IPS DF 6.9 (cell line): ENCODE measurements around the gene DNAJA2.
A peak's percentile ranks its signal among the peaks of the same experiment; 100 is the strongest.

Source experiments
- DNase-seq: peaks from one replicate; pipeline ENCODE4 v3.0.0-alpha.2; 2013; ENCODE audit warnings: low read depth, low spot score
- H3K27ac ChIP-seq: one replicate; pipeline ENCODE4 v1.5.1; 2013; ENCODE audit warnings: low read length, control low read depth
- H3K27me3 ChIP-seq: 2 replicates; pipeline ENCODE4 v1.6.1; 2013; ENCODE audit warnings: mild to moderate bottlenecking, low read length; ENCODE audit not compliant: control insufficient read depth, insufficient read depth
- H3K36me3 ChIP-seq: 2 replicates; pipeline ENCODE4 v1.6.1; 2013; ENCODE audit warnings: low read length; ENCODE audit not compliant: control insufficient read depth, insufficient read depth
- H3K4me1 ChIP-seq: 2 replicates; pipeline ENCODE4 v1.6.1; 2013; ENCODE audit warnings: low read length; ENCODE audit not compliant: control insufficient read depth, insufficient read depth
- H3K4me3 ChIP-seq: 2 replicates; pipeline ENCODE4 v1.5.1; 2013; ENCODE audit warnings: mild to moderate bottlenecking, low read length
- H3K9me3 ChIP-seq: 2 replicates; pipeline ENCODE4 v1.6.1; 2013; ENCODE audit warnings: low read length, inconsistent platforms; ENCODE audit not compliant: control insufficient read depth, insufficient read depth
- WGBS: extraction: QIAGEN DNeasy Blood & Tissue Kit; methylation state at CpG from one replicate; pipeline ENCODE4 v1.1.7; 2013; ENCODE audit warnings: mixed read lengths, missing lambda C conversion rate; ENCODE audit not compliant: insufficient read length, insufficient coverage; 5-methylcytosine and 5-hydroxymethylcytosine counted together

Gene DNAJA2

DNA sequence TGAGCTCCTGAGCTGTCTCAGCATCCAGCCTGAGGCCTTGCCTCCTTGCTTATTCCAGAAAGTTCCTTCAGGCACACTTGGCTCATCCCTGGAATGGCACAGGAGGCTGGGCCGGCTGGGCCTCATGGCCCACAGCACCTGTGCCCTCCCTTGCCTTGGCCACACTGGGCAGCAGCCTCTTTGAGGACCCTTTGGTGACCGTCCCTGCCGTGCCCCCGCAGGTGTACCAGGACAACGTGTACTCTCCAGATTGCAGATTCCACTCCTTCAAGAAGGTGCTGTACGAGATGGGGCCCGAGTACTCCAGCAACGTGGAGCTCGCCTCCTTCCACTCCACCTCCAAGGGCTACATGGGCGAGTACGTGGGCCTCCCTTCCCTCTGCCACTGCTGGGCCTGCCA, 55.1 kb downstream of the DNAJA2 start:
- Histone ChIP-seq H3K27ac (no peak overlapping the region), H3K4me3 (no peak overlapping the region)
- WGBS, result no CpG with 5 or more reads among the region's 11 CpGs

DNA sequence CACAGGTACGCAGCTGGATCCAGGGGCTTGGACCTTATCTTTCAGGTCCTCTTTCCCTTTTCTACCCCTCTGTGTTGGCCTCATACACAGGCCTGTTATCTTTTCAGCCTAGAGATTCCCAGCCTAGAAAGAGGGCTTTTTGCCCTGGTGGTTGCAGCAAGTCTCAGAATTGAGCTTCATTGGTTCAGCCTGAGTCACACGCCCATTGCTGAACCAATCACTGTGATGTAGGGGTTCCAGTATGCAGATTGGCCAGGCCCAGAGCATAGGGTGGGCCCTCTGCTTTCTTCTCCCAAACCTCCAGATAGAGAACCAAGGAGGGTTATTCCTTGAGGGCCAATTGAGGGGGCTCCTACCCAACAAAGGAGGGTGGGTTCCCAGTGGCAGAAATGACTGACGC, 56.5 kb downstream of the DNAJA2 start:
- H3K36me3 ChIP-seq, result peaks cover 42% of the 10 kb centered on the region

More for the DNA sequence above, 55.1 kb downstream of the DNAJA2 start:
- H3K4me1 ChIP-seq, result no peaks in the 10 kb centered on the region
- no peak for DNase-seq
- peaks cover 47% of the 10 kb centered on the region for H3K36me3 ChIP-seq
- no peaks in the 10 kb centered on the region for H3K9me3 ChIP-seq
- no peaks in the 10 kb centered on the region for H3K27me3 ChIP-seq

DNA sequence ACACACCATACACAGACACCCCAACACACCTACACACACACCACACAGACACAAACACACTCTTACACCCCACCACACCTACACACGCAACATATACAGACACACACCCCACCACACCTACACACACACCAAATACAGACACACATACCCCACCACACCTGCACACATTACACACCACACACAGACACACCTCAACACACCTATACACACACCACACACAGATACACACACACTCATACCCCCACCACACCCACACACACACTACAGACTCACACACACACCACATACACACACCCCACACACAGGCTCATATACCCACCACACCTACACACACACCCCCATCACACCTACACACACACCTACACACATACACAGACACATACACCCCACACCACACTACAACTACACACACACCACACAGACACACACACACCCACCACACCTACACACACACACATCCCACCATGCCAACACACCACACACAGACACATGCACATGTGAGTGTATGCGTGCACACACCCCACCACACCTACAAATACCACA, 57.9 kb downstream of the DNAJA2 start:
- Histone ChIP-seq H3K36me3 (peaks cover 47% of the 10 kb centered on the region), H3K4me1 (no peaks in the 10 kb centered on the region), H3K9me3 (no peaks in the 10 kb centered on the region), H3K4me3 (no peak overlapping the region), H3K27ac (no peak overlapping the region), H3K27me3 (no peaks in the 10 kb centered on the region)
- DNase-seq, result no peak
- 100% methylated on average over 1 of the region's 2 CpGs for WGBS

More for the DNA sequence above, 56.5 kb downstream of the DNAJA2 start:
- Histone ChIP-seq H3K4me3 (no peak overlapping the region), H3K27me3 (no peaks in the 10 kb centered on the region), H3K4me1 (no peaks in the 10 kb centered on the region), H3K9me3 (no peaks in the 10 kb centered on the region), H3K27ac (no peak overlapping the region)
- no peak for DNase-seq
- no CpG with 5 or more reads among the region's 3 CpGs for WGBS

DNA sequence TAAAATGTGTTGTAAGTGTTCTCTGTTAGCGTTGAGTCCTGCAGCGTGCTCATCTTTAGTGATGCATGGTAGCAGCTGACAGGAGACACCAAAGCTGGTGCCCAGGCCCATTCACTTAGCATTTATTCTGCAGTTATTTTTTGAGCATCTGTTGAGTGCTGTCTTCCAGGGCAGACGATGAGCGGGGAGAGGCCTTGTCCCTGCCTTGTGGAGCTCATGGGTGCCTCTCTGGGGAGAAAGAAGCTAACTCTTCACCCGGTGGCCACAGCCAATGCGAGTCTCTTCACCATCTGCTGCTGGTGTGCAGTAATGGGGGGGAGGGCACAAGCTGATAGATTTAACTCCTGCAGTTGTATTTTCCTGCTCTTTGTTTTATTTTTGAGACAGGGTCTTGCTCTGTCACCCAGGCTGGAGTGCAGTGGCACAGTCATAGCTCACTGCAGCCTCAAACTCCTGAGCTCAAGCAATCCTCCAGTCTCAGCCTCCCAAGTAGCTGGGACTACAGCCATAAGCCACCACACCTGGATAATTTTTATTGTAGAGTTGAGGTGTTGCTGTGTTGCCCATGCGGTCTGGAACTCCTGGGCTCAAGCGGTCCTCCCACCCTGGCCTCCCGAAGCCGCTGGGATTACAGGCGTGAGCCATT, 58.8 kb downstream of the DNAJA2 start:
- DNase-seq, result no peak
- Histone ChIP-seq H3K4me1 (no peaks in the 10 kb centered on the region), H3K36me3 (peaks cover 46% of the 10 kb centered on the region), H3K9me3 (no peaks in the 10 kb centered on the region), H3K27me3 (no peaks in the 10 kb centered on the region), H3K4me3 (no peak overlapping the region), H3K27ac (no peak overlapping the region)
- whole genome bisulfite sequencing, result no CpG with 5 or more reads among the region's 11 CpGs

DNA sequence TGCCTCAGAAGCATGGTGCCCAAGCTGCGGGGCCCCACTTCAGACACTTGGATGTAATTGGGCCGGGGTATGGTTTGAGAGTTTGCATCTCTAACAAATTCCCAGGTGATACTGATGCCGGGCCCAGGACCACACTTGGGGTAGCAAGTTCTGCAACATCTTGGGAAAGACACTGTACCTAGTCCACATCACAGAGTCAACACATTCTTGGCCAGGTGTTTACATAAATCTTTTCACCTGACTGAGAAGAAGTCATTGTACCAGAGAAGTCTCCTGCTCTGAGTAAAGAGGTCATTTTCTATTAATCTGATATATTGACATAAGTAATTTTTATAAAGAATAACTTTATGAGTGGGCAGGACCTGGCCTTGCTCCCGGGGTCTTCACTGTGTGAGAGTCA, 61.8 kb downstream of the DNAJA2 start:
- H3K4me3 ChIP-seq, result no peak overlapping the region
- no peaks in the 10 kb centered on the region for H3K27me3 ChIP-seq
- no peak overlapping the region for H3K27ac ChIP-seq
- H3K9me3 ChIP-seq, result no peaks in the 10 kb centered on the region
- DNase-seq, result no peak
- H3K36me3 ChIP-seq, result peaks cover 37% of the 10 kb centered on the region
- no CpG with 5 or more reads among the region's 4 CpGs for WGBS
- no peaks in the 10 kb centered on the region for H3K4me1 ChIP-seq

DNA sequence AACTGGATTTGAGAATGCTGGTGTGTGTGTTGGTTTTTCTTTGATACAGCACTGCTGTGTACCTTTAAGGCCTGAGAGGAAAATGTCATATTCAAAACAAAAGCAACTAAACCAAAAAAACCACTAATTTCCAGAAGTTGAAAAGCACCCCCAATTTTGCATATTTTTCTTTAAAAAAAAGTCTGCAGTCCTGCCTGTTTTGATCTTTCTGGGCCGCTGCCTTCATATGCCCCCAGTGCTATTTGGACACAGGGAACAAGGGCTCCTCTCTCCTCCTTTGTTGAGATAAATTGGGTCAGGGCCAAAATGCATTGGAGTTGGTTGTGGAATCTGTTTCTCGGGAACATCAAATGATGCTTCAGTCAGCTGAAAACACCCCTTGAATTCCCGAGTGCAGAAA, 62.4 kb downstream of the DNAJA2 start:
- Histone ChIP-seq H3K27ac (no peak overlapping the region), H3K36me3 (peaks cover 43% of the 10 kb centered on the region), H3K4me1 (no peaks in the 10 kb centered on the region), H3K27me3 (no peaks in the 10 kb centered on the region), H3K9me3 (no peaks in the 10 kb centered on the region), H3K4me3 (no peak overlapping the region)
- DNase-seq, result no peak
- no CpG with 5 or more reads among the region's 3 CpGs for WGBS

DNA sequence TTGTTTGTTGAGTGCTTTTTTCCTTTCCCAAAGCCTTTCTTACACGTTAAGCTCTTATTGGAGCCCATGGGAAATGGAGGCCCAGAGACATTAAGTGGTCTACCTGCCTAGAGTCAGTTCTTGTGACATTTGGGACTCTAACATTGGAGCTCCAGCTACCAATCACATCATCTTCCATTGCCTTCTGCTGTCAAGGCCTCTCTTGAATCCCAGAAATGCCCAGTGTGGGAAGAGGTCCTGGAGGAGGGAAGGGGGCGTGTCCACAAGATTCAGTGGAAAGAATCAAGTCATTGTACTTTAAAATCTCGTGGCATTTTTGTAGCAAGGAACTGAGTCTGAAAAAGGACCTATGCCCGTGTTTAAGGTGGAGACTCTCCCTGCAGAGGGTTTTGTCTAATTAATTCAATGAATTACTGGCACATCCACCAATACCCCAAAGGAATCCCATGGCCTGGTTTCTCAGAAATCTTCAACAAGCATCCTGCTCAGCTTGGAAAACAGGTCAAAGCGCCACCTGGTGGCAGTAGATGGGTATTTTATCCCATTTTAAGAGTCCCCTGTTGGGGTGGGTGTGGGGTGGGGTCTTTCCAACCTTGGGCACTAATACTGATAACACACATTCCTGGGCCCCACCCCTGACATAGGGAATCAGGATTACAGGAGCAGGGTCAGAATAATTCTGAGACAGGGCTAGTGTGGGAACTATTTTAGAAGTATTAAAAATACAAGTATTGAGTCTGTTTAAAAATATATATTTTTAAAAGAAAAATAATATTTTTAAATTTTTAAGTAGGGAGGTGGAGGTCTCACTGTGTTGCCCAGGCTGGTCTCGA, 64.7 kb downstream of the DNAJA2 start:
- Histone ChIP-seq H3K36me3 (peaks cover 32% of the 10 kb centered on the region), H3K27me3 (no peaks in the 10 kb centered on the region), H3K9me3 (no peaks in the 10 kb centered on the region), H3K4me1 (no peaks in the 10 kb centered on the region), H3K27ac (no peak overlapping the region), H3K4me3 (no peak overlapping the region)
- no CpG with 5 or more reads among the region's 6 CpGs for WGBS
- DNase-seq, result peak; percentile 73

DNA sequence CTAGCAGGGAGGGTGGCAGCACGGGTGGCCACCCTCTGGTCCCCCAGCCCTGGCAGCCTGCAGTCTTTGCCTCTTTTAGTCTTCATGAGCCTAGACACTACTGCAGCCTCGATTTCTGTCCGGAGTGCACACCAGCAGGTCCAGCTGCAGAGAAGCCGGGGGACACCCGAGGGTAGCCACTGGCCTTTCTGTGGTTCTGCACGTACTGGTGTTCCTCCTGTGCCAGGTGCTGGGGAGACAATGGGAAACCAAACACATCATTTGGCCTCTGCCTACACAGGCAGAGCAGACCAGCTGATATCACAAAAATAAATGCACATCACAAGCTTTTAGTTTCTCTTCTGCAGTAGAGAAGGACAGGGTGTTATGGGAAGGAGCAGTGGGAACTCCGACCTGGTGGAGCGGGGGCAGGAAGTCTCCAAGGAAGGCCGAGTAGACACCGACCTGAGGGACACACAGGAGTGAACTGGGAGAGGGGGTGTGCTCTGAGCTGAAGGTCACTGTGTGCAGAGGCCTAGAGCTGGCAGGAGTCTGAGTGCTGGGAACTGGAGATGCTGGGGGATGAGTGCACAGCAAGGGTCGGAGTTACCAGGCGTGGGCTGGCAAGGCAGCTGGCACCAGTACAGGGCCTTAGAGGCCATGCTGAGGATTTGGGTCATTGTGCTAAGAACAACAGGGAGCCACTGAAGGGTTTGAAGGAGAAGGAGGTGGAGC, 66.3 kb downstream of the DNAJA2 start:
- Histone ChIP-seq H3K4me3 (no peak overlapping the region), H3K36me3 (peaks cover 31% of the 10 kb centered on the region), H3K27ac (no peak overlapping the region), H3K9me3 (no peaks in the 10 kb centered on the region), H3K4me1 (no peaks in the 10 kb centered on the region), H3K27me3 (no peaks in the 10 kb centered on the region)
- no peak for DNase-seq
- WGBS, result no CpG with 5 or more reads among the region's 12 CpGs

DNA sequence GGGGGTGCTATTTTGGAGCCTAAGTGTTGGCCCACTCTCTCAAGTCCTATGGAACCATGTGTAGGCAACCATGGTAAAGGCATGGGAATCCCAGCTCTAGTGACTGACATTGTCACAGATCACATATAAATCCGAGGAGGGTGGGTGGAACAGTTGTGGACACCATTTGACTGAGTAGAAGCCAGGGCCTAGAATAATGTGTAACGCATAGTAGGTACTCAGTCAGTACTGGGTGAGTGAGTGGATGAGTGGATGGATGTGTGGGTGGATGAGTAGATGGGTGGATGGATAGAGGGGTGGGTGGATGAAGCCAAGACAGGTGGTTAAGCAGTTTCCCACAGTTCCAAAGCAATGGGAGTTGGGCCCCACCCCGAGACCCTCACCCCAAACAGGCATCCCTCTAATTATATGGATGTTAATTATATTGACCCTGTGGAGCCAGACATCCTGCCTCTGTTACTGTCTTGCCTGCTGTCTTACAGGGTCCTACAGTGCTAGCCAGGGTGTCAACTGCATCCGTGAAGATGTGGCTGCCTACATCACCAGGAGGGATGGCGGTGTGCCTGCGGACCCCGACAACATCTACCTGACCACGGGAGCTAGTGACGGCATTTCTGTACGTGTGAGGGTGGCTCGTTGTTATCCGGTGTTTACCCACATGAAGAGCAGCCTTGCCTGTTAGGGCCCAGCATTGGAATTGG, 67.0 kb downstream of the DNAJA2 start:
- no peaks in the 10 kb centered on the region for H3K4me1 ChIP-seq
- no peaks in the 10 kb centered on the region for H3K27me3 ChIP-seq
- no peak overlapping the region for H3K4me3 ChIP-seq
- no CpG with 5 or more reads among the region's 12 CpGs for WGBS
- no peaks in the 10 kb centered on the region for H3K9me3 ChIP-seq
- H3K27ac ChIP-seq, result no peak overlapping the region
- no peak for DNase-seq
- H3K36me3 ChIP-seq, result peaks cover 36% of the 10 kb centered on the region
